Neural progenitor cell (in vitro differentiated cells): ENCODE measurements around the gene TNFAIP1. TPM values are rescaled to one million over a fixed set of nuclear protein-coding genes. Genes with fewer than 3 reads are reported as not detected.
A peak's percentile ranks its signal among the peaks of the same experiment; 100 is the strongest.

ENCODE experiments used
- DNase-seq: peaks from one replicate; pipeline ENCODE4 v3.0.0-alpha.2; 2016; ENCODE audit warnings: low spot score
- H2AFZ ChIP-seq: fragments of 200-600 bp; sonication (generic); replicated peaks from 2 replicates; pipeline ENCODE4 v1.6.1; 2016; ENCODE audit warnings: antibody characterized with exemption
- H3F3A ChIP-seq: fragments of 200-600 bp; sonication (generic); 2 replicates; pipeline ENCODE4 v1.6.1; 2016; ENCODE audit warnings: antibody characterized with exemption, low read depth
- H3K27ac ChIP-seq: fragments of 200-600 bp; sonication (generic); 2 replicates; pipeline ENCODE4 v1.5.1; 2016; ENCODE audit warnings: mild to moderate bottlenecking
- H3K27me3 ChIP-seq: fragments of 200-600 bp; sonication (generic); 2 replicates; pipeline ENCODE4 v1.6.1; 2016; ENCODE audit warnings: mild to moderate bottlenecking, moderate library complexity
- H3K36me3 ChIP-seq: fragments of 200-600 bp; sonication (generic); 2 replicates; pipeline ENCODE4 v1.5.1; 2016
- H3K4me1 ChIP-seq: fragments of 200-600 bp; sonication (generic); 2 replicates; pipeline ENCODE4 v1.6.1; 2016; ENCODE audit warnings: mixed run types
- H3K4me2 ChIP-seq: fragments of 200-600 bp; sonication (generic); 2 replicates; pipeline ENCODE4 v1.6.1; 2016
- H3K4me3 ChIP-seq: fragments of 200-600 bp; sonication (generic); 2 replicates; pipeline ENCODE4 v1.5.1; 2016
- H3K79me2 ChIP-seq: fragments of 200-600 bp; sonication (generic); 2 replicates; pipeline ENCODE4 v1.6.1; 2016; ENCODE audit warnings: low read depth
- H3K9ac ChIP-seq: fragments of 200-600 bp; sonication (generic); 2 replicates; pipeline ENCODE4 v1.6.1; 2016
- H3K9me3 ChIP-seq: fragments of 200-600 bp; sonication (generic); 2 replicates; pipeline ENCODE4 v1.5.1; 2016; ENCODE audit warnings: low read depth
- H4K20me1 ChIP-seq: fragments of 200-600 bp; sonication (generic); 2 replicates; pipeline ENCODE4 v1.6.1; 2016; ENCODE audit warnings: low read depth
- H3K27ac Mint-ChIP-seq: 3 replicates; pipeline ENCODE4 v1.8.0; 2021; ENCODE audit warnings: mixed read lengths
- H3K27me3 Mint-ChIP-seq: 2 replicates; pipeline ENCODE4 v1.8.0; 2022; ENCODE audit warnings: low read depth, mild to moderate bottlenecking, inconsistent platforms, moderate library complexity, mixed read lengths; ENCODE audit not compliant: insufficient read depth
- H3K36me3 Mint-ChIP-seq: 3 replicates; pipeline ENCODE4 v1.8.0; 2021; ENCODE audit warnings: mixed read lengths
- H3K4me1 Mint-ChIP-seq: 3 replicates; pipeline ENCODE4 v1.8.0; 2021; ENCODE audit warnings: mixed read lengths
- H3K4me3 Mint-ChIP-seq: 3 replicates; pipeline ENCODE4 v1.8.0; 2021; ENCODE audit warnings: mild to moderate bottlenecking, moderate library complexity, mixed read lengths
- H3K9me3 Mint-ChIP-seq: 3 replicates; pipeline ENCODE4 v1.8.0; 2020; ENCODE audit warnings: mixed read lengths
- CTCF ChIP-seq: fragments of 200-600 bp; sonication (generic); IDR thresholded peaks from 2 replicates; pipeline ENCODE4 v1.5.1; 2017; ENCODE audit warnings: antibody characterized with exemption, mild to moderate bottlenecking
- EZH2 ChIP-seq: fragments of 200-600 bp; sonication (generic); IDR thresholded peaks from 2 replicates; pipeline ENCODE4 v1.6.1; 2017; ENCODE audit warnings: antibody characterized with exemption, mild to moderate bottlenecking, moderate library complexity
- EZH2phosphoT487 ChIP-seq: fragments of 200-600 bp; sonication (generic); IDR thresholded peaks from 2 replicates; pipeline ENCODE4 v1.6.1; 2017; ENCODE audit warnings: antibody characterized with exemption
- total RNA-seq: library from RNA; depleted of rRNA; stranded (reverse); fragments of >200 nt; gene quantifications from 2 replicates; pipeline ENCODE4 v1.2.3, GENCODE V29; 2015; ENCODE audit warnings: low replicate concordance

Gene TNFAIP1
- total RNA-seq, 1 donor from 2014 or later: 13.7 TPM

GRCh38 chr17:28315846-28316705 is 19.5 kb upstream of the TNFAIP1 start:
- Mint-ChIP-seq H3K27ac (no peak overlapping the region), H3K36me3 (peaks cover 7% of the 10 kb centered on the region), H3K4me1 (peaks cover 29% of the 10 kb centered on the region), H3K27me3 (no peaks in the 10 kb centered on the region), H3K9me3 (no peaks in the 10 kb centered on the region), H3K4me3 (no peak overlapping the region)
- no peak overlapping the region for H3K4me3 ChIP-seq
- H3K4me2 ChIP-seq: no peak overlapping the region
- peaks cover 23% of the 10 kb centered on the region for H3K79me2 ChIP-seq
- H3K27ac ChIP-seq: no peak overlapping the region
- peaks cover 11% of the 10 kb centered on the region for H4K20me1 ChIP-seq
- TF ChIP-seq EZH2: no peak
- no peak for TF ChIP-seq EZH2phosphoT487
- no peak for TF ChIP-seq CTCF
- no peak overlapping the region for H3K9ac ChIP-seq
- peaks cover 19% of the 10 kb centered on the region for H3K4me1 ChIP-seq
- no peak overlapping the region for H2AFZ ChIP-seq
- H3F3A ChIP-seq: peaks cover 4% of the 10 kb centered on the region
- no peaks in the 10 kb centered on the region for H3K27me3 ChIP-seq
- DNase-seq: no peak
- no peaks in the 10 kb centered on the region for H3K9me3 ChIP-seq
- H3K36me3 ChIP-seq: no peaks in the 10 kb centered on the region

- TF ChIP-seq CTCF (no peak), EZH2 (no peak), EZH2phosphoT487 (no peak)
- H3K4me3 ChIP-seq: peak overlapping the region; percentile 80
- Mint-ChIP-seq H3K27ac (peak overlapping the region; percentile 51), H3K4me3 (peak overlapping the region; percentile 97), H3K36me3 (peaks cover 11% of the 10 kb centered on the region), H3K9me3 (no peaks in the 10 kb centered on the region), H3K4me1 (peaks cover 38% of the 10 kb centered on the region), H3K27me3 (no peaks in the 10 kb centered on the region)
- H3K79me2 ChIP-seq: peaks cover 36% of the 10 kb centered on the region
- no peaks in the 10 kb centered on the region for H3K36me3 ChIP-seq
- H3F3A ChIP-seq: peaks cover 4% of the 10 kb centered on the region
- no peak overlapping the region for H2AFZ ChIP-seq
- peaks cover 23% of the 10 kb centered on the region for H4K20me1 ChIP-seq
- peak overlapping the region; percentile 85 for H3K4me2 ChIP-seq
- H3K27ac ChIP-seq: no peak overlapping the region
- H3K27me3 ChIP-seq: no peaks in the 10 kb centered on the region
- no peaks in the 10 kb centered on the region for H3K9me3 ChIP-seq
- no peak for DNase-seq
- H3K9ac ChIP-seq: no peak overlapping the region
- peaks cover 23% of the 10 kb centered on the region for H3K4me1 ChIP-seq
Observed at GRCh38 chr17:28317099-28317965, 18.2 kb upstream of the TNFAIP1 start.

GRCh38 chr17:28317966-28318758 is 17.4 kb upstream of the TNFAIP1 start:
- Histone ChIP-seq H3K36me3 (no peaks in the 10 kb centered on the region), H3K4me1 (peaks cover 23% of the 10 kb centered on the region), H3K27me3 (no peaks in the 10 kb centered on the region), H3K27ac (peak overlapping the region; percentile 34), H4K20me1 (peaks cover 32% of the 10 kb centered on the region), H3K4me2 (peak overlapping the region; percentile 85), H3K9me3 (no peaks in the 10 kb centered on the region), H3K9ac (peak overlapping the region; percentile 33), H3K4me3 (peak overlapping the region; percentile 80), H3F3A (peaks cover 4% of the 10 kb centered on the region), H3K79me2 (peaks cover 44% of the 10 kb centered on the region), H2AFZ (peak overlapping the region; percentile 48)
- peak; percentile 64 for DNase-seq
- Mint-ChIP-seq H3K27ac (peak overlapping the region; percentile 51), H3K4me3 (peak overlapping the region; percentile 97), H3K36me3 (peaks cover 11% of the 10 kb centered on the region), H3K27me3 (no peaks in the 10 kb centered on the region), H3K9me3 (no peaks in the 10 kb centered on the region), H3K4me1 (peaks cover 45% of the 10 kb centered on the region)
- TF ChIP-seq EZH2phosphoT487: no peak
- no peak for TF ChIP-seq EZH2
- no peak for TF ChIP-seq CTCF
